ENCODE results near the gene PSMB9. TPM values are rescaled to one million over a fixed set of nuclear protein-coding genes. Genes with fewer than 3 reads are reported as not detected.
"Not testable (repeated sequence)": the region's sequence is repeated elsewhere in the genome, so short reads cannot be mapped to it uniquely, and the experiment has no call there.

The PSMB9 gene
- polyA plus RNA-seq (2012; ENCODE audit: insufficient read depth, insufficient read length, low read depth) = not detected

GRCh38 chr6:32853541-32854375, at the start of gene PSMB9, which contains the start of gene TAP1:
PSMB9 (plus strand) TSS chr6:32854192; CDS start chr6:32854230, 38 bp downstream.
TAP1 (minus strand) TSS chr6:32853704; CDS start chr6:32853636, 68 bp downstream.
- Histone ChIP-seq H3K27me3 (peaks cover 96% of the 10 kb centered on the region), H3K36me3 (no peaks in the 10 kb centered on the region)

GRCh38 chr6:32805404-32805803, 48.6 kb upstream of the PSMB9 start:
- not testable (repeated sequence) for DNase-seq; H3K9me3 ChIP-seq; H3K36me3 ChIP-seq; H3K4me3 ChIP-seq (ENCODE audit: low read depth, low read length); H3K4me1 ChIP-seq
- H3K27me3 ChIP-seq = peaks cover 44% of the 10 kb centered on the region

More at GRCh38 chr6:32853541-32854375, at the start of gene PSMB9, which contains the start of gene TAP1:
- Histone ChIP-seq H3K4me1 (no peaks in the 10 kb centered on the region), H3K4me3 (ENCODE audit: low read depth, low read length) (peak within 1 kb of the TSS; percentile 63), H3K9me3 (no peaks in the 10 kb centered on the region)
- peak; percentile 77 for TF ChIP-seq CTCF (IDR thresholded peaks at IDR 0.05; ENCODE audit: low read depth, low read length)
- peak; percentile 81 for DNase-seq

- no peaks in the 10 kb centered on the region for H3K36me3 ChIP-seq
- H3K27me3 ChIP-seq = peaks cover 35% of the 10 kb centered on the region
- no peaks in the 10 kb centered on the region for H3K4me1 ChIP-seq
- DNase-seq = no peak
- TF ChIP-seq CTCF (IDR thresholded peaks at IDR 0.05; ENCODE audit: low read depth, low read length) = no peak
- H3K4me3 ChIP-seq (ENCODE audit: low read depth, low read length) = no peak overlapping the region
- H3K9me3 ChIP-seq = no peaks in the 10 kb centered on the region
Observed at GRCh38 chr6:32807020-32807580, 46.9 kb upstream of the PSMB9 start.

GRCh38 chr6:32809171-32809570, 44.8 kb upstream of the PSMB9 start:
- no peaks in the 10 kb centered on the region for H3K4me1 ChIP-seq
- no peak overlapping the region for H3K4me3 ChIP-seq (ENCODE audit: low read depth, low read length)
- peaks cover 37% of the 10 kb centered on the region for H3K27me3 ChIP-seq
- no peak for DNase-seq
- no peaks in the 10 kb centered on the region for H3K9me3 ChIP-seq
- TF ChIP-seq CTCF (IDR thresholded peaks at IDR 0.05; ENCODE audit: low read depth, low read length) = no peak
- no peaks in the 10 kb centered on the region for H3K36me3 ChIP-seq

- no peaks in the 10 kb centered on the region for H3K36me3 ChIP-seq
- no peak for DNase-seq
- no peak overlapping the region for H3K4me3 ChIP-seq (ENCODE audit: low read depth, low read length)
- peaks cover 45% of the 10 kb centered on the region for H3K27me3 ChIP-seq
- no peak for TF ChIP-seq CTCF (IDR thresholded peaks at IDR 0.05; ENCODE audit: low read depth, low read length)
- no peaks in the 10 kb centered on the region for H3K9me3 ChIP-seq
- H3K4me1 ChIP-seq = no peaks in the 10 kb centered on the region
Observed at GRCh38 chr6:32814145-32814544, 39.8 kb upstream of the PSMB9 start.

- DNase-seq = no peak
- Histone ChIP-seq H3K4me3 (ENCODE audit: low read depth, low read length) (no peak overlapping the region), H3K27me3 (peaks cover 45% of the 10 kb centered on the region), H3K4me1 (no peaks in the 10 kb centered on the region), H3K36me3 (no peaks in the 10 kb centered on the region), H3K9me3 (no peaks in the 10 kb centered on the region)
- no peak for TF ChIP-seq CTCF (IDR thresholded peaks at IDR 0.05; ENCODE audit: low read depth, low read length)
Observed at GRCh38 chr6:32815115-32815514, 38.9 kb upstream of the PSMB9 start.
